Smooth muscle cell (in vitro differentiated cells): ENCODE data around the gene MAFF. TPM values are rescaled to one million over a fixed set of nuclear protein-coding genes. Genes with fewer than 3 reads are reported as not detected.
"Not testable (repeated sequence)": the region's sequence is repeated elsewhere in the genome, so short reads cannot be mapped to it uniquely, and the experiment has no call there.

ENCODE experiments used
- DNase-seq: peaks from one replicate; lab custom pipeline; 2025; ENCODE audit not compliant: unreplicated experiment; lab: John Stamatoyannopoulos, UW
- H2AFZ ChIP-seq: fragments of 200-600 bp; sonication (generic); 2 replicates; pipeline ENCODE4 v1.6.0; 2016; ENCODE audit warnings: antibody characterized with exemption, low read depth, mild to moderate bottlenecking
- H3F3A ChIP-seq: fragments of 200-600 bp; sonication (generic); 2 replicates; pipeline ENCODE4 v1.6.0; 2017; ENCODE audit warnings: antibody characterized with exemption, low read depth
- H3K27ac ChIP-seq: fragments of 200-600 bp; sonication (generic); 2 replicates; pipeline ENCODE4 v1.5.1; 2016; ENCODE audit warnings: low read depth, mild to moderate bottlenecking
- H3K27me3 ChIP-seq: fragments of 200-600 bp; sonication (generic); 2 replicates; pipeline ENCODE4 v1.6.1; 2016; ENCODE audit warnings: low read depth, mild to moderate bottlenecking
- H3K36me3 ChIP-seq: fragments of 200-600 bp; sonication (generic); 2 replicates; pipeline ENCODE4 v1.5.1; 2016; ENCODE audit warnings: low read depth
- H3K4me1 ChIP-seq: fragments of 200-600 bp; sonication (generic); 2 replicates; pipeline ENCODE4 v1.5.1; 2016; ENCODE audit warnings: low read depth
- H3K4me2 ChIP-seq: fragments of 200-600 bp; sonication (generic); 2 replicates; pipeline ENCODE4 v1.6.0; 2016; ENCODE audit warnings: mild to moderate bottlenecking
- H3K4me3 ChIP-seq: fragments of 200-600 bp; sonication (generic); 2 replicates; pipeline ENCODE4 v1.5.1; 2016; ENCODE audit warnings: mild to moderate bottlenecking
- H3K79me2 ChIP-seq: fragments of 200-600 bp; sonication (generic); 2 replicates; pipeline ENCODE4 v1.6.0; 2016; ENCODE audit warnings: low read depth, mild to moderate bottlenecking
- H3K9ac ChIP-seq: fragments of 200-600 bp; sonication (generic); 2 replicates; pipeline ENCODE4 v1.6.0; 2016; ENCODE audit warnings: low read depth
- H3K9me3 ChIP-seq: fragments of 200-600 bp; sonication (generic); replicated peaks from 2 replicates; pipeline ENCODE4 v1.5.1; 2016; ENCODE audit warnings: low read depth
- H4K20me1 ChIP-seq: fragments of 200-600 bp; sonication (generic); 2 replicates; pipeline ENCODE4 v1.6.0; 2016; ENCODE audit warnings: low read depth
- CTCF ChIP-seq: fragments of 200-600 bp; sonication (generic); IDR thresholded peaks from 2 replicates; pipeline ENCODE4 v1.5.1; 2017; ENCODE audit warnings: borderline replicate concordance, mild to moderate bottlenecking, antibody characterized with exemption; ENCODE audit not compliant: insufficient read depth, poor library complexity, severe bottlenecking
- WGBS: methylation state at CpG from one replicate; pipeline ENCODE4 v1.1.7; 2016; ENCODE audit warnings: low lambda C conversion rate; 5-methylcytosine and 5-hydroxymethylcytosine counted together
- polyA plus RNA-seq: library from polyadenylated mRNA; unstranded; fragments of >200 nt; fragmentation: Nextera tagmentation; extraction: Ambion mirVana; gene quantifications from 2 replicates; pipeline ENCODE4 v1.2.1, GENCODE V29; 2016
- total RNA-seq: library from RNA; depleted of rRNA; stranded (reverse); fragments of >200 nt; gene quantifications from 2 replicates; pipeline ENCODE4 v1.2.3, GENCODE V29; 2014

Gene MAFF
- total RNA-seq (51.2 and 52.4 TPM in 2 replicates), polyA plus RNA-seq (48.2 and 53.4 TPM in 2 replicates)

- H3K27ac ChIP-seq: peak within 1 kb of the TSS; percentile 97
- H4K20me1 ChIP-seq: peaks cover 45% of the 10 kb centered on the region
- peak within 1 kb of the TSS; percentile 98 for H3K4me2 ChIP-seq
- H3K36me3 ChIP-seq: no peaks in the 10 kb centered on the region
- H2AFZ ChIP-seq: peak within 1 kb of the TSS; percentile 16
- peak within 1 kb of the TSS; percentile 100 for H3K9ac ChIP-seq
- H3K4me1 ChIP-seq: no peaks in the 10 kb centered on the region
- peak; percentile 95 for DNase-seq
- peaks cover 44% of the 10 kb centered on the region for H3K79me2 ChIP-seq
- 1% methylated on average over 53 of the region's 85 CpGs for WGBS
- TF ChIP-seq CTCF: no peak
- H3K4me3 ChIP-seq: peak within 1 kb of the TSS; percentile 96
- H3F3A ChIP-seq: peaks cover 7% of the 10 kb centered on the region
- no peaks in the 10 kb centered on the region for H3K9me3 ChIP-seq
- H3K27me3 ChIP-seq: no peaks in the 10 kb centered on the region
These were observed at the start of gene MAFF for GRCh38 chr22:38201711-38202436. MAFF (plus strand) TSS chr22:38201994; CDS start chr22:38213854, 11,860 bp downstream.

GRCh38 chr22:38153821-38154562 lies 47.8 kb upstream of the MAFF start:
- no peak for TF ChIP-seq CTCF
- Histone ChIP-seq H4K20me1 (no peaks in the 10 kb centered on the region), H3K79me2 (no peaks in the 10 kb centered on the region), H3K4me2 (no peak overlapping the region), H3K27me3 (no peaks in the 10 kb centered on the region), H3K27ac (peak overlapping the region; percentile 65), H3F3A (no peaks in the 10 kb centered on the region), H3K4me3 (no peak overlapping the region), H2AFZ (no peak overlapping the region), H3K4me1 (peaks cover 14% of the 10 kb centered on the region), H3K9ac (no peak overlapping the region), H3K9me3 (no peaks in the 10 kb centered on the region), H3K36me3 (no peaks in the 10 kb centered on the region)
- WGBS: 51% methylated on average over 4 of the region's 4 CpGs
- no peak for DNase-seq

DNA sequence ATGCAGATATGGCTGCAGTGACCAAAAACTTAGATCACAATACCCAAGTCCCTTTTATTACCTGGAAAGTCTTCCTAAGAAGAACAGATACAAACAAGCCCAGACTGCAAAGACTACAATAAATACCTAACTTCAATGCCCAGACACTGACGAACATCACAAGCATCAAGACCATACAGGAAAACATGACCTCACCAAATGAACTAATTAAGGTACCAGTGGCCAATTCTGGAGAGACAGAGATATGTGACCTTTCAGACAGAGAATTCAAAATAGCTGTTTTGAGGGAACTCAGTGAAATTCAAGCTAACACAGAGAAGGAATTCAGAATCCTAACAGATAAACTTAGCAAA lies 47.3 kb upstream of the MAFF start:
- H3K27ac ChIP-seq: peak overlapping the region; percentile 65
- H3K4me3 ChIP-seq, H3K36me3 ChIP-seq, DNase-seq, H4K20me1 ChIP-seq, H2AFZ ChIP-seq, H3K4me2 ChIP-seq, H3K79me2 ChIP-seq, H3K27me3 ChIP-seq, H3K9ac ChIP-seq, H3K9me3 ChIP-seq, H3F3A ChIP-seq: not testable (repeated sequence)
- peaks cover 14% of the 10 kb centered on the region for H3K4me1 ChIP-seq
- 52% methylated on average over 1 of the region's 1 CpG for WGBS

DNA sequence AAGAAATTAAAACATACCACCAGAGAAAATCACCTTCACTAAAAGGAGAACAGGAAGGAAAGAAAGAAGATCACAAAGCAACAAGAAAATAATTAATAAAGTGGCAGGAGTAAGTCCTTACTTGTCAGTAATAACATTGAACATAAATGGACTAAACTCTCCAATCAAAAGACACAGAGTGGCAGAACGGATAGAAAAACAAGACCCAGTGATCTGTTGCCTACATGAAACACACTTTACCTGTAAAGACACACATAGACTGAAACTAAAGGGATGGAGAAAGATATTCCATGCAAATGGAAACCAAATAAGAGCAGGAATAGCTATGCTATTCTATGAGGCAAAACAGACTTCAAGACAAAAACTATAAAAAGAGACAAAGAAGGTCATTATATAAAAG lies 46.1 kb upstream of the MAFF start:
- Histone ChIP-seq H3F3A (no peaks in the 10 kb centered on the region), H3K9ac (no peak overlapping the region), H4K20me1 (no peaks in the 10 kb centered on the region), H3K27me3 (no peaks in the 10 kb centered on the region), H3K36me3 (no peaks in the 10 kb centered on the region), H3K79me2 (no peaks in the 10 kb centered on the region), H2AFZ (no peak overlapping the region), H3K4me2 (no peak overlapping the region), H3K4me3 (no peak overlapping the region), H3K9me3 (no peaks in the 10 kb centered on the region), H3K27ac (no peak overlapping the region), H3K4me1 (peaks cover 10% of the 10 kb centered on the region)
- no peak for TF ChIP-seq CTCF
- WGBS: 91% methylated on average over 1 of the region's 1 CpG
- no peak for DNase-seq
